Ishikawa (cell line): Measurements from ENCODE around the gene INPP5F.

Source experiments
- EGR1 ChIP-seq: IDR thresholded peaks from 2 replicates; pipeline ENCODE4 v1.6.1; 2012
- EP300 ChIP-seq: IDR thresholded peaks from 2 replicates; pipeline ENCODE4 v1.6.1; 2012; ENCODE audit warnings: borderline replicate concordance
- RAD21 ChIP-seq: IDR thresholded peaks from 2 replicates; pipeline ENCODE4 v1.6.1; 2012; ENCODE audit warnings: low read depth
- TAF1 ChIP-seq: IDR thresholded peaks from 2 replicates; pipeline ENCODE4 v1.6.1; 2012; ENCODE audit warnings: low read depth, mild to moderate bottlenecking
- TCF12 ChIP-seq: IDR thresholded peaks from 2 replicates; pipeline ENCODE4 v1.6.1; 2012; ENCODE audit warnings: low read depth
- YY1 ChIP-seq: IDR thresholded peaks from 2 replicates; pipeline ENCODE4 v1.6.1; 2012; ENCODE audit warnings: low read depth
- TF ChIP-seq, protein P1 (sequence below): IDR thresholded peaks from 2 replicates; pipeline ENCODE4 v1.6.1; 2012
- TF ChIP-seq, protein P2 (sequence below): IDR thresholded peaks from 2 replicates; pipeline ENCODE4 v1.6.1; 2012; ENCODE audit warnings: low read depth, mild to moderate bottlenecking
- TF ChIP-seq, protein P3 (sequence below): IDR thresholded peaks from 2 replicates; pipeline ENCODE4 v1.6.1; 2012

DNA sequence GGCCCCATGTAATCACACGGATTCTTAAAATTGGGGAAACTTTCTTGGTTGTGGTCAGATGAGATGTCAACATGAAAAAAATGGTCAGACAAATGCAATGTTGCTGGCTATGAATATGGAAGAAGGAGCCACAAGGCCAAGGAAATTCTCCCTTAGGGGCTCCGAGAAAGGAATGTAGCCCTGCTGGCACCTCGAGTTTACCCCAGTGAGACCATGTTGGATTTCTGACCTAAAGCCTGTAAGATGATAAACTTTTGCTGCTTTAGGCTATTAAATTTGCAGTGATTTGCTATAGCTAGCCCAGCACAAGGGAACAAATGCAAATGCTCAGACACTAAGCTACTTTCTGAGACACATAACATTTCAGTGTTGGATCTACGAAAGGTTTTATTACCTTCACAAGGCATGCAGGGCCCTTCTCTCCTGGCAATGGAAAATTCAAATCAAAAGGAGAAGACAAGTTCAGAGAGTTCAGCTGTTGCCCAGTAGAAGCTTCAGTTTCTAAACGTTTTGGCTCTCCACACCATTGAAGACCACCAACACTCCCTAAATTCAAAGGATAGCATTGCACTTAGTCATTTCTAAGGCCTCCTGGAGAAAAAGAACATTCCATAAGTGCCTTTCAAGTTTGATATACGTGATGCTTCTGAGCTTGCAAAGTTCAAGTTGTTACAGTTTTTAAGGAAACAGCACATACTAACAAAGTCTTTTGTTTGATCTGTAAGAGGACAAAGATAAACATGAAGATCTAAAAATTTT lies 123.4 kb downstream of the INPP5F start:
- TF ChIP-seq, protein P1, sequence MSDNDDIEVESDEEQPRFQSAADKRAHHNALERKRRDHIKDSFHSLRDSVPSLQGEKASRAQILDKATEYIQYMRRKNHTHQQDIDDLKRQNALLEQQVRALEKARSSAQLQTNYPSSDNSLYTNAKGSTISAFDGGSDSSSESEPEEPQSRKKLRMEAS, result no peak
- no peak for TF ChIP-seq RAD21
- TF ChIP-seq, protein P2, sequence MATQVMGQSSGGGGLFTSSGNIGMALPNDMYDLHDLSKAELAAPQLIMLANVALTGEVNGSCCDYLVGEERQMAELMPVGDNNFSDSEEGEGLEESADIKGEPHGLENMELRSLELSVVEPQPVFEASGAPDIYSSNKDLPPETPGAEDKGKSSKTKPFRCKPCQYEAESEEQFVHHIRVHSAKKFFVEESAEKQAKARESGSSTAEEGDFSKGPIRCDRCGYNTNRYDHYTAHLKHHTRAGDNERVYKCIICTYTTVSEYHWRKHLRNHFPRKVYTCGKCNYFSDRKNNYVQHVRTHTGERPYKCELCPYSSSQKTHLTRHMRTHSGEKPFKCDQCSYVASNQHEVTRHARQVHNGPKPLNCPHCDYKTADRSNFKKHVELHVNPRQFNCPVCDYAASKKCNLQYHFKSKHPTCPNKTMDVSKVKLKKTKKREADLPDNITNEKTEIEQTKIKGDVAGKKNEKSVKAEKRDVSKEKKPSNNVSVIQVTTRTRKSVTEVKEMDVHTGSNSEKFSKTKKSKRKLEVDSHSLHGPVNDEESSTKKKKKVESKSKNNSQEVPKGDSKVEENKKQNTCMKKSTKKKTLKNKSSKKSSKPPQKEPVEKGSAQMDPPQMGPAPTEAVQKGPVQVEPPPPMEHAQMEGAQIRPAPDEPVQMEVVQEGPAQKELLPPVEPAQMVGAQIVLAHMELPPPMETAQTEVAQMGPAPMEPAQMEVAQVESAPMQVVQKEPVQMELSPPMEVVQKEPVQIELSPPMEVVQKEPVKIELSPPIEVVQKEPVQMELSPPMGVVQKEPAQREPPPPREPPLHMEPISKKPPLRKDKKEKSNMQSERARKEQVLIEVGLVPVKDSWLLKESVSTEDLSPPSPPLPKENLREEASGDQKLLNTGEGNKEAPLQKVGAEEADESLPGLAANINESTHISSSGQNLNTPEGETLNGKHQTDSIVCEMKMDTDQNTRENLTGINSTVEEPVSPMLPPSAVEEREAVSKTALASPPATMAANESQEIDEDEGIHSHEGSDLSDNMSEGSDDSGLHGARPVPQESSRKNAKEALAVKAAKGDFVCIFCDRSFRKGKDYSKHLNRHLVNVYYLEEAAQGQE, result no peak
- no peak for TF ChIP-seq EP300
- TF ChIP-seq, protein P3, sequence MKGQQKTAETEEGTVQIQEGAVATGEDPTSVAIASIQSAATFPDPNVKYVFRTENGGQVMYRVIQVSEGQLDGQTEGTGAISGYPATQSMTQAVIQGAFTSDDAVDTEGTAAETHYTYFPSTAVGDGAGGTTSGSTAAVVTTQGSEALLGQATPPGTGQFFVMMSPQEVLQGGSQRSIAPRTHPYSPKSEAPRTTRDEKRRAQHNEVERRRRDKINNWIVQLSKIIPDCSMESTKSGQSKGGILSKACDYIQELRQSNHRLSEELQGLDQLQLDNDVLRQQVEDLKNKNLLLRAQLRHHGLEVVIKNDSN, result no peak
- TF ChIP-seq EGR1, result no peak
- TF ChIP-seq TCF12, result no peak
- TF ChIP-seq TAF1, result no peak
- TF ChIP-seq YY1, result no peak
